GM23338 (cell line): ENCODE results near the gene EYA2. TPM values are rescaled to one million over a fixed set of nuclear protein-coding genes. Genes with fewer than 3 reads are reported as not detected.

Experiments
- ATAC-seq: fragments of 200-7000 bp; cut with Tn5 transposase; 3 replicates; pipeline ENCODE4 v1.9.1; 2020
- DNase-seq: peaks from one replicate; pipeline ENCODE4 v3.0.0-alpha.2; 2015; ENCODE audit warnings: low spot score
- H2AFZ ChIP-seq: fragments of 200-600 bp; sonication (generic); 2 replicates; pipeline ENCODE4 v1.8.0; 2016; ENCODE audit warnings: antibody characterized with exemption, mild to moderate bottlenecking, moderate library complexity
- H3F3A ChIP-seq: fragments of 200-600 bp; sonication (generic); replicated peaks from 2 replicates; pipeline ENCODE4 v1.8.0; 2017; ENCODE audit warnings: antibody characterized with exemption, mixed run types, low read depth
- H3K27ac ChIP-seq: fragments of 200-600 bp; sonication (generic); 2 replicates; pipeline ENCODE4 v1.6.1; 2016; ENCODE audit warnings: low read depth
- H3K27me3 ChIP-seq: fragments of 200-600 bp; sonication (generic); 2 replicates; pipeline ENCODE4 v1.8.0; 2016; ENCODE audit warnings: mild to moderate bottlenecking, mixed run types, moderate library complexity; ENCODE audit not compliant: insufficient read depth
- H3K36me3 ChIP-seq: fragments of 200-600 bp; sonication (generic); 2 replicates; pipeline ENCODE4 v1.8.0; 2016; ENCODE audit warnings: mild to moderate bottlenecking; ENCODE audit not compliant: insufficient read depth
- H3K4me1 ChIP-seq: fragments of 200-600 bp; sonication (generic); 2 replicates; pipeline ENCODE4 v1.8.0; 2016; ENCODE audit warnings: mild to moderate bottlenecking, moderate library complexity; ENCODE audit not compliant: insufficient read depth
- H3K4me2 ChIP-seq: fragments of 200-600 bp; sonication (generic); 2 replicates; pipeline ENCODE4 v1.7.1; 2017; ENCODE audit warnings: mixed run types
- H3K4me3 ChIP-seq: fragments of 200-600 bp; sonication (generic); 2 replicates; pipeline ENCODE4 v1.6.1; 2016; ENCODE audit warnings: mixed run types
- H3K79me2 ChIP-seq: fragments of 200-600 bp; sonication (generic); replicated peaks from 2 replicates; pipeline ENCODE4 v1.8.0; 2017; ENCODE audit warnings: mild to moderate bottlenecking; ENCODE audit not compliant: insufficient read depth
- H3K9me2 ChIP-seq: fragments of 200-600 bp; sonication (generic); 2 replicates; pipeline ENCODE4 v1.8.0; 2017; ENCODE audit not compliant: insufficient read depth
- H4K20me1 ChIP-seq: fragments of 200-600 bp; sonication (generic); replicated peaks from 2 replicates; pipeline ENCODE4 v1.8.0; 2017; ENCODE audit warnings: mild to moderate bottlenecking; ENCODE audit not compliant: insufficient read depth
- H3K27ac Mint-ChIP-seq: 2 replicates; pipeline ENCODE4 v1.8.0; 2020; ENCODE audit warnings: inconsistent platforms, mild to moderate bottlenecking, moderate library complexity, mixed read lengths
- H3K27me3 Mint-ChIP-seq: 3 replicates; pipeline ENCODE4 v1.8.0; 2022; ENCODE audit warnings: low read depth, mild to moderate bottlenecking, moderate library complexity, mixed read lengths, inconsistent platforms; ENCODE audit not compliant: insufficient read depth, poor library complexity
- H3K36me3 Mint-ChIP-seq: 3 replicates; pipeline ENCODE4 v1.8.0; 2021; ENCODE audit warnings: low read depth, mild to moderate bottlenecking, inconsistent platforms, moderate library complexity, mixed read lengths
- H3K4me1 Mint-ChIP-seq: 3 replicates; pipeline ENCODE4 v1.8.0; 2020; ENCODE audit warnings: mild to moderate bottlenecking, inconsistent platforms, mixed read lengths
- H3K4me3 Mint-ChIP-seq: 3 replicates; pipeline ENCODE4 v1.8.0; 2021; ENCODE audit warnings: moderate library complexity, mild to moderate bottlenecking, inconsistent platforms, mixed read lengths
- H3K9me3 Mint-ChIP-seq: 3 replicates; pipeline ENCODE4 v1.8.0; 2020; ENCODE audit warnings: moderate library complexity, mild to moderate bottlenecking, inconsistent platforms, mixed read lengths
- CREB1 ChIP-seq: fragments of 250-450 bp; sonication (Bioruptor Pico); IDR thresholded peaks from 2 replicates; pipeline ENCODE4 v1.5.0; 2020; ENCODE audit warnings: low read depth, mild to moderate bottlenecking, moderate library complexity
- CTCF ChIP-seq, 2 experiments: fragments of 200-600 bp in 1 of 2; sonication (generic) in 1 of 2; conservative IDR thresholded peaks; 2 replicates each; pipeline versions ENCODE4 v1.5.1 to v1.6.1; 2016 to 2017; ENCODE audit warnings: antibody characterized with exemption in 2 of 2, low read depth in 2 of 2, mild to moderate bottlenecking in 2 of 2, moderate library complexity in 1 of 2
- ETS1 ChIP-seq: IDR thresholded peaks from 2 replicates; pipeline ENCODE4 v1.6.1; 2016; ENCODE audit warnings: antibody characterized with exemption
- EZH2phosphoT487 ChIP-seq: fragments of 200-600 bp; sonication (generic); IDR thresholded peaks from one replicate; pipeline ENCODE4 v1.8.1; 2018; ENCODE audit warnings: antibody characterized with exemption; ENCODE audit not compliant: unreplicated experiment
- JUNB ChIP-seq: IDR thresholded peaks from one replicate; pipeline ENCODE4 v1.6.1; 2016; ENCODE audit warnings: antibody characterized with exemption; ENCODE audit not compliant: unreplicated experiment
- NANOG ChIP-seq: IDR thresholded peaks from 2 replicates; pipeline ENCODE4 v1.6.1; 2016; ENCODE audit warnings: antibody characterized with exemption, borderline replicate concordance
- POLR2AphosphoS5 ChIP-seq: IDR thresholded peaks from 2 replicates; pipeline ENCODE4 v1.6.1; 2016; ENCODE audit warnings: antibody characterized with exemption, low read depth
- REST ChIP-seq: IDR thresholded peaks from one replicate; pipeline ENCODE4 v1.6.1; 2018; ENCODE audit warnings: antibody characterized with exemption; ENCODE audit not compliant: unreplicated experiment
- STAT1 ChIP-seq: IDR thresholded peaks from one replicate; pipeline ENCODE4 v1.6.1; 2016; ENCODE audit warnings: antibody characterized with exemption; ENCODE audit not compliant: unreplicated experiment
- ZNF114 ChIP-seq: fragments of 250-450 bp; sonication (Bioruptor Pico); IDR thresholded peaks from 2 replicates; pipeline ENCODE4 v1.5.0; 2020; ENCODE audit warnings: mild to moderate bottlenecking, moderate library complexity
- ZNF331 ChIP-seq: fragments of 250-450 bp; sonication (Bioruptor Pico); IDR thresholded peaks from 2 replicates; pipeline ENCODE4 v1.5.0; 2020; ENCODE audit warnings: low read depth, mild to moderate bottlenecking, moderate library complexity
- polyA plus RNA-seq: library from polyadenylated mRNA; unstranded; fragments of >200 nt; fragmentation: Nextera tagmentation; extraction: Ambion mirVana; gene quantifications from 2 replicates; pipeline ENCODE4 v1.2.1, GENCODE V29; 2016
- total RNA-seq: library from RNA; depleted of rRNA; stranded (reverse); fragments of >200 nt; shearing (Covaris generic); gene quantifications from 2 replicates; pipeline ENCODE4 v1.2.3, GENCODE V29; 2014

Gene EYA2
- total and polyA plus RNA-seq, 2 experiments from 2014 or later: 0.50 to 0.56 TPM

- Histone ChIP-seq H3K4me3 (no peak overlapping the region), H3K4me2 (no peak overlapping the region), H3K79me2 (no peaks in the 10 kb centered on the region), H3K36me3 (no peaks in the 10 kb centered on the region), H2AFZ (no peak overlapping the region), H3K27ac (no peak overlapping the region), H3K27me3 (no peaks in the 10 kb centered on the region), H3F3A (no peaks in the 10 kb centered on the region), H3K4me1 (no peaks in the 10 kb centered on the region; the same call in 1 of the 2 replicates), H3K9me2 (no peaks in the 10 kb centered on the region), H4K20me1 (no peaks in the 10 kb centered on the region)
- Mint-ChIP-seq H3K4me1 (peaks cover 4% of the 10 kb centered on the region; the same call in 2 of the 3 replicates), H3K27ac (no peak overlapping the region), H3K36me3 (0 out of 3 replicates have a peak, but pooled peaks cover 3% of the 10 kb centered on the region), H3K4me3 (no peak overlapping the region), H3K27me3 (peaks cover 7% of the 10 kb centered on the region), H3K9me3 (no peaks in the 10 kb centered on the region)
- TF ChIP-seq POLR2AphosphoS5 (no peak), ETS1 (no peak), ZNF114 (CRISPR knock-in tag) (no peak), CREB1 (CRISPR knock-in tag) (no peak), NANOG (no peak), JUNB (no peak)
- DNase-seq (no peak), ATAC-seq (no peak)
Observed at GRCh38 chr20:47152068-47152467, 257.4 kb downstream of the EYA2 start.

- no peaks in the 10 kb centered on the region for H3F3A ChIP-seq
- no peaks in the 10 kb centered on the region for H4K20me1 ChIP-seq
- Mint-ChIP-seq H3K36me3 (0 out of 3 replicates have a peak, but pooled peaks cover 3% of the 10 kb centered on the region), H3K27ac (no peak overlapping the region), H3K4me1 (peaks cover 4% of the 10 kb centered on the region; the same call in 2 of the 3 replicates), H3K9me3 (no peaks in the 10 kb centered on the region), H3K4me3 (no peak overlapping the region), H3K27me3 (peaks cover 7% of the 10 kb centered on the region)
- H3K36me3 ChIP-seq: no peaks in the 10 kb centered on the region
- H3K4me3 ChIP-seq: no peak overlapping the region
- H3K4me2 ChIP-seq: no peak overlapping the region
- H3K79me2 ChIP-seq: no peaks in the 10 kb centered on the region
- H3K27ac ChIP-seq: no peak overlapping the region
- DNase-seq (no peak), ATAC-seq (no peak)
- no peaks in the 10 kb centered on the region for H3K27me3 ChIP-seq
- no peak overlapping the region for H2AFZ ChIP-seq
- H3K9me2 ChIP-seq: no peaks in the 10 kb centered on the region
- H3K4me1 ChIP-seq: no peaks in the 10 kb centered on the region; the same call in 1 of the 2 replicates
- TF ChIP-seq JUNB: no peak
- TF ChIP-seq POLR2AphosphoS5: no peak
- TF ChIP-seq REST: no peak
- TF ChIP-seq ETS1: no peak
- TF ChIP-seq NANOG: no peak
- no peak for TF ChIP-seq STAT1
- no peak for TF ChIP-seq ZNF331
- TF ChIP-seq EZH2phosphoT487: no peak
- no peak for TF ChIP-seq CTCF (conservative IDR thresholded peaks at IDR 0.05; ENCODE audit: low read depth in 2 of 2)
- no peak for TF ChIP-seq CREB1 (CRISPR knock-in tag)
- no peak for TF ChIP-seq ZNF114 (CRISPR knock-in tag)
Observed at GRCh38 chr20:47154089-47154488, 259.4 kb downstream of the EYA2 start.
